GM23338 (cell line): ENCODE data around the gene SP140L. TPM values are rescaled to one million over a fixed set of nuclear protein-coding genes. Genes with fewer than 3 reads are reported as not detected.
"Not testable (repeated sequence)": the region's sequence is repeated elsewhere in the genome, so short reads cannot be mapped to it uniquely, and the experiment has no call there.

Experiments used
- ATAC-seq: fragments of 200-7000 bp; cut with Tn5 transposase; 3 replicates; pipeline ENCODE4 v1.9.1; 2020
- DNase-seq: peaks from one replicate; pipeline ENCODE4 v3.0.0-alpha.2; 2015; ENCODE audit warnings: low spot score
- H2AFZ ChIP-seq: fragments of 200-600 bp; sonication (generic); 2 replicates; pipeline ENCODE4 v1.8.0; 2016; ENCODE audit warnings: antibody characterized with exemption, mild to moderate bottlenecking, moderate library complexity
- H3F3A ChIP-seq: fragments of 200-600 bp; sonication (generic); replicated peaks from 2 replicates; pipeline ENCODE4 v1.8.0; 2017; ENCODE audit warnings: antibody characterized with exemption, mixed run types, low read depth
- H3K27ac ChIP-seq: fragments of 200-600 bp; sonication (generic); 2 replicates; pipeline ENCODE4 v1.6.1; 2016; ENCODE audit warnings: low read depth
- H3K27me3 ChIP-seq: fragments of 200-600 bp; sonication (generic); 2 replicates; pipeline ENCODE4 v1.8.0; 2016; ENCODE audit warnings: mild to moderate bottlenecking, mixed run types, moderate library complexity; ENCODE audit not compliant: insufficient read depth
- H3K36me3 ChIP-seq: fragments of 200-600 bp; sonication (generic); 2 replicates; pipeline ENCODE4 v1.8.0; 2016; ENCODE audit warnings: mild to moderate bottlenecking; ENCODE audit not compliant: insufficient read depth
- H3K4me1 ChIP-seq: fragments of 200-600 bp; sonication (generic); 2 replicates; pipeline ENCODE4 v1.8.0; 2016; ENCODE audit warnings: mild to moderate bottlenecking, moderate library complexity; ENCODE audit not compliant: insufficient read depth
- H3K4me2 ChIP-seq: fragments of 200-600 bp; sonication (generic); 2 replicates; pipeline ENCODE4 v1.7.1; 2017; ENCODE audit warnings: mixed run types
- H3K4me3 ChIP-seq: fragments of 200-600 bp; sonication (generic); 2 replicates; pipeline ENCODE4 v1.6.1; 2016; ENCODE audit warnings: mixed run types
- H3K79me2 ChIP-seq: fragments of 200-600 bp; sonication (generic); replicated peaks from 2 replicates; pipeline ENCODE4 v1.8.0; 2017; ENCODE audit warnings: mild to moderate bottlenecking; ENCODE audit not compliant: insufficient read depth
- H3K9me2 ChIP-seq: fragments of 200-600 bp; sonication (generic); 2 replicates; pipeline ENCODE4 v1.8.0; 2017; ENCODE audit not compliant: insufficient read depth
- H4K20me1 ChIP-seq: fragments of 200-600 bp; sonication (generic); replicated peaks from 2 replicates; pipeline ENCODE4 v1.8.0; 2017; ENCODE audit warnings: mild to moderate bottlenecking; ENCODE audit not compliant: insufficient read depth
- H3K27ac Mint-ChIP-seq: 2 replicates; pipeline ENCODE4 v1.8.0; 2020; ENCODE audit warnings: inconsistent platforms, mild to moderate bottlenecking, moderate library complexity, mixed read lengths
- H3K27me3 Mint-ChIP-seq: 3 replicates; pipeline ENCODE4 v1.8.0; 2022; ENCODE audit warnings: low read depth, mild to moderate bottlenecking, moderate library complexity, mixed read lengths, inconsistent platforms; ENCODE audit not compliant: insufficient read depth, poor library complexity
- H3K36me3 Mint-ChIP-seq: 3 replicates; pipeline ENCODE4 v1.8.0; 2021; ENCODE audit warnings: low read depth, mild to moderate bottlenecking, inconsistent platforms, moderate library complexity, mixed read lengths
- H3K4me1 Mint-ChIP-seq: 3 replicates; pipeline ENCODE4 v1.8.0; 2020; ENCODE audit warnings: mild to moderate bottlenecking, inconsistent platforms, mixed read lengths
- H3K4me3 Mint-ChIP-seq: 3 replicates; pipeline ENCODE4 v1.8.0; 2021; ENCODE audit warnings: moderate library complexity, mild to moderate bottlenecking, inconsistent platforms, mixed read lengths
- H3K9me3 Mint-ChIP-seq: 3 replicates; pipeline ENCODE4 v1.8.0; 2020; ENCODE audit warnings: moderate library complexity, mild to moderate bottlenecking, inconsistent platforms, mixed read lengths
- CREB1 ChIP-seq: fragments of 250-450 bp; sonication (Bioruptor Pico); IDR thresholded peaks from 2 replicates; pipeline ENCODE4 v1.5.0; 2020; ENCODE audit warnings: low read depth, mild to moderate bottlenecking, moderate library complexity
- EZH2phosphoT487 ChIP-seq: fragments of 200-600 bp; sonication (generic); IDR thresholded peaks from one replicate; pipeline ENCODE4 v1.8.1; 2018; ENCODE audit warnings: antibody characterized with exemption; ENCODE audit not compliant: unreplicated experiment
- JUNB ChIP-seq: IDR thresholded peaks from one replicate; pipeline ENCODE4 v1.6.1; 2016; ENCODE audit warnings: antibody characterized with exemption; ENCODE audit not compliant: unreplicated experiment
- REST ChIP-seq: IDR thresholded peaks from one replicate; pipeline ENCODE4 v1.6.1; 2018; ENCODE audit warnings: antibody characterized with exemption; ENCODE audit not compliant: unreplicated experiment
- ZNF114 ChIP-seq: fragments of 250-450 bp; sonication (Bioruptor Pico); IDR thresholded peaks from 2 replicates; pipeline ENCODE4 v1.5.0; 2020; ENCODE audit warnings: mild to moderate bottlenecking, moderate library complexity
- ZNF331 ChIP-seq: fragments of 250-450 bp; sonication (Bioruptor Pico); IDR thresholded peaks from 2 replicates; pipeline ENCODE4 v1.5.0; 2020; ENCODE audit warnings: low read depth, mild to moderate bottlenecking, moderate library complexity
- polyA plus RNA-seq: library from polyadenylated mRNA; unstranded; fragments of >200 nt; fragmentation: Nextera tagmentation; extraction: Ambion mirVana; gene quantifications from 2 replicates; pipeline ENCODE4 v1.2.1, GENCODE V29; 2016
- total RNA-seq: library from RNA; depleted of rRNA; stranded (reverse); fragments of >200 nt; shearing (Covaris generic); gene quantifications from 2 replicates; pipeline ENCODE4 v1.2.3, GENCODE V29; 2014
- TF ChIP-seq, protein P1 (sequence below): fragments of 250-450 bp; sonication (Bioruptor Pico); IDR thresholded peaks from 2 replicates; pipeline ENCODE4 v1.5.0; 2020; ENCODE audit warnings: mild to moderate bottlenecking, moderate library complexity

SP140L gene
- total and polyA plus RNA-seq, 2 experiments from 2014 or later = 1.3 to 1.7 TPM

DNA sequence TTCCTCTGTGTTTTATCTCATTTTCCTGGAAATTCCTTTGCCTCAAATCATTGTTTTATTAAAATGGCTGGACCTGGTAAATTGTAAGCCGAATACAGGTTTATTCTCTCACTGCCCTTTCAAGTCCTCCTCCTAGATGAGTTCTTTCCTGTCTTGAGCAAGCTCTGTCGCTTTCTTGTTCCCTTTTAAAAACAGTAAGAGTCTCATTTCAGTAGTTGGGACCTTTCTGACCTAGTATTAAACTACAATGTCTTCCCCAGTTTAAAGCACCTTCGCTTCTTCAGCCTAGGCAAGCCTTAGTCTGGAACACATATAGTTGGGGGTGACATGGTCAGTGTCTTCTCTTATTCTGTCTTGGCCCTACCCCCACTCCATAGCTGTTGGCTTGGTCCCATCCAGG lies 40.9 kb upstream of the SP140L start:
- Histone ChIP-seq H4K20me1 (no peaks in the 10 kb centered on the region), H3K36me3 (0 out of 2 replicates have a peak, but pooled peaks cover 2% of the 10 kb centered on the region), H3F3A (no peaks in the 10 kb centered on the region), H3K27ac (no peak overlapping the region), H3K4me3 (no peak overlapping the region), H3K9me2 (0 out of 2 replicates have a peak, but pooled peaks cover 4% of the 10 kb centered on the region), H3K79me2 (no peaks in the 10 kb centered on the region), H2AFZ (no peak overlapping the region), H3K27me3 (no peaks in the 10 kb centered on the region), H3K4me2 (no peak overlapping the region), H3K4me1 (no peaks in the 10 kb centered on the region)
- ATAC-seq = no peak
- H3K36me3 Mint-ChIP-seq = no peaks in the 10 kb centered on the region
- no peaks in the 10 kb centered on the region for H3K27me3 Mint-ChIP-seq
- TF ChIP-seq ZNF114 (CRISPR knock-in tag) (no peak), JUNB (no peak), EZH2phosphoT487 (no peak), ZNF331 (CRISPR knock-in tag) (no peak), CREB1 (no peak)
- TF ChIP-seq, protein P1, sequence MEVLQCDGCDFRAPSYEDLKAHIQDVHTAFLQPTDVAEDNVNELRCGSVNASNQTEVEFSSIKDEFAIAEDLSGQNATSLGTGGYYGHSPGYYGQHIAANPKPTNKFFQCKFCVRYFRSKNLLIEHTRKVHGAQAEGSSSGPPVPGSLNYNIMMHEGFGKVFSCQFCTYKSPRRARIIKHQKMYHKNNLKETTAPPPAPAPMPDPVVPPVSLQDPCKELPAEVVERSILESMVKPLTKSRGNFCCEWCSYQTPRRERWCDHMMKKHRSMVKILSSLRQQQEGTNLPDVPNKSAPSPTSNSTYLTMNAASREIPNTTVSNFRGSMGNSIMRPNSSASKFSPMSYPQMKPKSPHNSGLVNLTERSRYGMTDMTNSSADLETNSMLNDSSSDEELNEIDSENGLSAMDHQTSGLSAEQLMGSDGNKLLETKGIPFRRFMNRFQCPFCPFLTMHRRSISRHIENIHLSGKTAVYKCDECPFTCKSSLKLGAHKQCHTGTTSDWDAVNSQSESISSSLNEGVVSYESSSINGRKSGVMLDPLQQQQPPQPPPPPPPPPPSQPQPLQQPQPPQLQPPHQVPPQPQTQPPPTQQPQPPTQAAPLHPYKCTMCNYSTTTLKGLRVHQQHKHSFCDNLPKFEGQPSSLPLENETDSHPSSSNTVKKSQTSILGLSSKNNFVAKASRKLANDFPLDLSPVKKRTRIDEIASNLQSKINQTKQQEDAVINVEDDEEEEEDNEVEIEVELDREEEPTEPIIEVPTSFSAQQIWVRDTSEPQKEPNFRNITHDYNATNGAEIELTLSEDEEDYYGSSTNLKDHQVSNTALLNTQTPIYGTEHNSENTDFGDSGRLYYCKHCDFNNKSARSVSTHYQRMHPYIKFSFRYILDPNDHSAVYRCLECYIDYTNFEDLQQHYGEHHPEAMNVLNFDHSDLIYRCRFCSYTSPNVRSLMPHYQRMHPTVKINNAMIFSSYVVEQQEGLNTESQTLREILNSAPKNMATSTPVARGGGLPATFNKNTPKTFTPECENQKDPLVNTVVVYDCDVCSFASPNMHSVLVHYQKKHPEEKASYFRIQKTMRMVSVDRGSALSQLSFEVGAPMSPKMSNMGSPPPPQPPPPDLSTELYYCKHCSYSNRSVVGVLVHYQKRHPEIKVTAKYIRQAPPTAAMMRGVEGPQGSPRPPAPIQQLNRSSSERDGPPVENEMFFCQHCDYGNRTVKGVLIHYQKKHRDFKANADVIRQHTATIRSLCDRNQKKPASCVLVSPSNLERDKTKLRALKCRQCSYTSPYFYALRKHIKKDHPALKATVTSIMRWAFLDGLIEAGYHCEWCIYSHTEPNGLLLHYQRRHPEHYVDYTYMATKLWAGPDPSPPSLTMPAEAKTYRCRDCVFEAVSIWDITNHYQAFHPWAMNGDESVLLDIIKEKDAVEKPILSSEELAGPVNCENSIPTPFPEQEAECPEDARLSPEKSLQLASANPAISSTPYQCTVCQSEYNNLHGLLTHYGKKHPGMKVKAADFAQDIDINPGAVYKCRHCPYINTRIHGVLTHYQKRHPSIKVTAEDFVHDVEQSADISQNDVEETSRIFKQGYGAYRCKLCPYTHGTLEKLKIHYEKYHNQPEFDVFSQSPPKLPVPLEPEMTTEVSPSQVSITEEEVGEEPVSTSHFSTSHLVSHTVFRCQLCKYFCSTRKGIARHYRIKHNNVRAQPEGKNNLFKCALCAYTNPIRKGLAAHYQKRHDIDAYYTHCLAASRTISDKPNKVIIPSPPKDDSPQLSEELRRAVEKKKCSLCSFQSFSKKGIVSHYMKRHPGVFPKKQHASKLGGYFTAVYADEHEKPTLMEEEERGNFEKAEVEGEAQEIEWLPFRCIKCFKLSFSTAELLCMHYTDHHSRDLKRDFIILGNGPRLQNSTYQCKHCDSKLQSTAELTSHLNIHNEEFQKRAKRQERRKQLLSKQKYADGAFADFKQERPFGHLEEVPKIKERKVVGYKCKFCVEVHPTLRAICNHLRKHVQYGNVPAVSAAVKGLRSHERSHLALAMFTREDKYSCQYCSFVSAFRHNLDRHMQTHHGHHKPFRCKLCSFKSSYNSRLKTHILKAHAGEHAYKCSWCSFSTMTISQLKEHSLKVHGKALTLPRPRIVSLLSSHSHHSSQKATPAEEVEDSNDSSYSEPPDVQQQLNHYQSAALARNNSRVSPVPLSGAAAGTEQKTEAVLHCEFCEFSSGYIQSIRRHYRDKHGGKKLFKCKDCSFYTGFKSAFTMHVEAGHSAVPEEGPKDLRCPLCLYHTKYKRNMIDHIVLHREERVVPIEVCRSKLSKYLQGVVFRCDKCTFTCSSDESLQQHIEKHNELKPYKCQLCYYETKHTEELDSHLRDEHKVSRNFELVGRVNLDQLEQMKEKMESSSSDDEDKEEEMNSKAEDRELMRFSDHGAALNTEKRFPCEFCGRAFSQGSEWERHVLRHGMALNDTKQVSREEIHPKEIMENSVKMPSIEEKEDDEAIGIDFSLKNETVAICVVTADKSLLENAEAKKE (CRISPR knock-in tag) = no peak
- H3K27ac Mint-ChIP-seq = no peak overlapping the region
- no peaks in the 10 kb centered on the region for H3K4me1 Mint-ChIP-seq
- H3K9me3 Mint-ChIP-seq = peaks cover 13% of the 10 kb centered on the region; the same call in 2 of the 3 replicates
- no peak overlapping the region for H3K4me3 Mint-ChIP-seq
- no peak for DNase-seq

DNA sequence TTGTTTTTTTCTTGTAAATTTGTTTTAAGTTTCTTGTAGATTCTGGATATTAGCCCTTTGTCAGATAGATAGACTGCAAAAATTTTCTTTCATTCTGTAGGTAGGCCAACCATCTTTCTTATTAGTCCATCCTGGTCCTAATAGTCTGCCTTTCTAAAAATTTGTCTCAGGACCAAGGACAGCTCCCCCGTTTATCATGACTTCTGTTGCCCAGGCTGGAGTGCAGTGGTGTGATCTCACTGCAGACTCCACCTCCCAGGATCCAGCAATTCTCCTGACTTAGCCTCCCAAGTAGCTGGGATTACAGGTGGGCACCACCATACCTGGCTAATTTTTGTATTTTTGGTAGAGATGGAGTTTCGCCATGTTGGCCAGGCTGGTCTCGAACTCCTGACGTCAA lies 37.7 kb upstream of the SP140L start:
- H3K27me3 Mint-ChIP-seq, H3K4me2 ChIP-seq, H3K27ac Mint-ChIP-seq, ATAC-seq, H3K4me3 Mint-ChIP-seq, H3F3A ChIP-seq, H3K4me1 ChIP-seq, H3K27ac ChIP-seq, H4K20me1 ChIP-seq, H3K9me2 ChIP-seq, H3K36me3 Mint-ChIP-seq, H3K79me2 ChIP-seq, H2AFZ ChIP-seq, H3K27me3 ChIP-seq, H3K4me3 ChIP-seq, H3K4me1 Mint-ChIP-seq, H3K36me3 ChIP-seq: not testable (repeated sequence)
- peak; percentile 78 for TF ChIP-seq REST
- peak; percentile 41 for DNase-seq
- peaks cover 13% of the 10 kb centered on the region; the same call in 2 of the 3 replicates for H3K9me3 Mint-ChIP-seq
